ENCODE data around the gene ZNF579. TPM values are rescaled to one million over a fixed set of nuclear protein-coding genes. Genes with fewer than 3 reads are reported as not detected.

The ZNF579 gene
- polyA plus RNA-seq, 6 donors from 2014 or later = 0.13 to 0.85 (median 0.40) TPM

DNA sequence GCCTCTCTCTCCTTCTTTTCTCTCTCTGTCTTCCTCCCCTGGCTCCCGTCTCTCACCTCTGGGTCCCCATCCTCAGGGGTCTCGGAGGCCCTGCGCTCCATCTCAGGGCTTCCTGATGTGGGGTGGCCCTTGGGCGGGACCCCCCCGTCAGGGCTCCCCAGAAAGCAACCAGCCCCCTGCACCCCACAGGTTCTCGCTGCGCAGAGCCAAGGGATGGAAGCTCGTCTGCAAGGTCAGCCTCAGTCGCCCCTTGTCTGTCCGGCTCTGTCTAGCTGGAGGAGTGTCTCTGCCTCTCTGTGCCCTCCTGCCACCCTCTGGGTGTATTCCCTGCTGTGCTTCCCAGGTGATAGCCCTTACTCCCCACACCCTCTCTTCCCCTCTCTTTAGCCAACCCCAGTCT lies 35.2 kb downstream of the ZNF579 start, which contains the start of gene SBK3:
Gene SBK3 (minus strand): TSS at position 101 of the 400 bp plus-strand sequence. CDS start 0 bp downstream, at position 101.
- H3K4me1 Mint-ChIP-seq = peaks cover 2 to 13% (median 8%) of the 10 kb centered on the region in 3 donors
- H3K4me3 Mint-ChIP-seq = no peak within 1 kb of the TSS
- peaks cover 0 to 21% of the 10 kb centered on the region in 2 donors for H3K36me3 Mint-ChIP-seq
- H3K27me3 Mint-ChIP-seq = peaks cover 19 to 67% (median 63%) of the 10 kb centered on the region in 3 donors
- peaks cover 0 to 5% (median 0%) of the 10 kb centered on the region in 7 donors for H3K9me3 Mint-ChIP-seq
- DNase-seq = no peak
- H3K27ac Mint-ChIP-seq = no peak within 1 kb of the TSS
- no peak for ATAC-seq (ENCODE audit: low read depth in 2 of 2)

DNA sequence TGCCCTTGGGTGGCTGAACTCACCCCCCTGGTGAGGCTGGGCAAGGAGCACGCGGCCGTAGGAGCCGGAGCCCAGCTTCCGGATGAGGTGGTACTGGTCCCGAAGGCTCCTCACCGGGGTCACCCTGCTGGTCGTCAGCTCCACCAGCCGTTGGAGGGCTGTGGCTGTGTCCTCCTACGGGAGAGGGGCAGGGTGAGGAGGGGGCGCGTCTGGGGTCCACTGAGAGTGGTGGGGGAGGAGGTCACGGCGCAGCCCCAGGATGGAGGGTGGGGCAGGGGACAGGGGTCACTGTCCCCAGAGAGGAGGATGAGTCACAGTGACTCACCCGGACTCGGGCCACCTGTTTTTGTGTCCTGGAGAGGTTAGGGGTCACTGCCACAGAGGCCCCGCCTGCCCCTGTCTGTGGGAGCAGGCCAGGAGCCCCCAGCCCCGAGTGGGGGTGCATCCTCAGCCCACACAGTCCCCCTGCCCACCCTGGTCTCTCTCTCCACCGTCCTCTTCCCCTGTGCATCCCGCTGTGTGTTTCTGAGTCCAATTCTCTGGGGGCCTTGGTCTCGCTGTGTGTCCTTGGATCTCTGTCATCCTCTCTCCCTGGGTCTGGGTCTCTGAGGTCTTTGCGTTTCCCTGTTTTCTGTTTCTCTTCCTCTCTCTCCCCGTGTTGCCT lies 35.7 kb downstream of the ZNF579 start:
- no peak for DNase-seq
- no peak for ATAC-seq (ENCODE audit: low read depth in 2 of 2)
- peaks cover 0 to 5% (median 0%) of the 10 kb centered on the region in 7 donors for H3K9me3 Mint-ChIP-seq
- peaks cover 2 to 13% (median 5%) of the 10 kb centered on the region in 3 donors for H3K4me1 Mint-ChIP-seq
- H3K36me3 Mint-ChIP-seq = peaks cover 0 to 21% of the 10 kb centered on the region in 2 donors
- H3K4me3 Mint-ChIP-seq = no peak overlapping the region
- no peak overlapping the region for H3K27ac Mint-ChIP-seq
- H3K27me3 Mint-ChIP-seq = peaks cover 19 to 62% (median 58%) of the 10 kb centered on the region in 3 donors

DNA sequence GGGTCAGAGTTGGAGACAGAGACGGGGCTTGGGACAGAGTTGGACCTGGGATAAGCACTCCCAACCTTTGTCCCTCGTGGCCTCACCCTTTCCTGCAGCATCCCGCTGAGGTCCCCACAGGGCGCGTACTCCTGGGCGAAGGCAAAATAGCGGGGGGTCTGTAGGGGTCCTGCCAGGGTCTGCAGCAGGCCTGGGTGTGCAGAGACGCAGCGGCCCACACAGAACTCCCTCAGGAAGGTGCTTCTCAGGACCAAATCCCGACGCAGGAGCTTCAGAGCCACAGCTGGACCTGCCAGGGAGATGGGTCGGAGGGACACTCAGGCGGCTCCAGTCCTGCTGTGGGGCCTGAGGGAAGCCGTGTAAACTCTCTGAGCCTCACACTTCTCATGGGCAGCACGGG lies 36.6 kb downstream of the ZNF579 start:
- no peak for ATAC-seq (ENCODE audit: low read depth in 2 of 2)
- peaks cover 15 to 55% (median 53%) of the 10 kb centered on the region in 3 donors for H3K27me3 Mint-ChIP-seq
- H3K9me3 Mint-ChIP-seq = peaks cover 0 to 5% (median 0%) of the 10 kb centered on the region in 7 donors
- H3K27ac Mint-ChIP-seq = no peak overlapping the region
- DNase-seq = no peak
- peaks cover 0 to 21% of the 10 kb centered on the region in 2 donors for H3K36me3 Mint-ChIP-seq
- peaks cover 0 to 9% (median 2%) of the 10 kb centered on the region in 3 donors for H3K4me1 Mint-ChIP-seq
- no peak overlapping the region for H3K4me3 Mint-ChIP-seq

DNA sequence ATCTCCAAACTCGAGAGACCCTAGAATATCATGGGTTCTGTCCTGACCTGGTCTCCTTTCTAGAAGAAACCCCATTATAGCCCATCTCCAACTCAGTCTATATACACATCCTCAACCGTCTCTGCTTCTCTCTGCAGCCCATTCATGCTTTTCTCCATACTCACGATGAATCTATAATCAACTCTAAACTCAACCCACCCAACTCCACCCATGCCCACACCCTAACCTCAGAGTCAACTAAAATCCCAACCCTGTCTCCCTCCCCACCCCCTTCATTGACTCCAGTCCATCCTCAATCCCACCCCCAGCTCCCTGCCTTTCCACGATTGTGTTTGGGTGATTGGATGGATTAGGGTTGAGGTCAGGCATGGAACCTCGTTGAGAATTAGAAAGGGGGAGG lies 37.1 kb downstream of the ZNF579 start:
- ATAC-seq (ENCODE audit: low read depth in 2 of 2) (no peak), DNase-seq (no peak)
- H3K9me3 Mint-ChIP-seq = peaks cover 0 to 5% (median 0%) of the 10 kb centered on the region in 7 donors
- peaks cover 0 to 9% (median 2%) of the 10 kb centered on the region in 3 donors for H3K4me1 Mint-ChIP-seq
- peaks cover 0 to 21% of the 10 kb centered on the region in 2 donors for H3K36me3 Mint-ChIP-seq
- H3K4me3 Mint-ChIP-seq = no peak overlapping the region
- H3K27me3 Mint-ChIP-seq = peaks cover 15 to 55% (median 53%) of the 10 kb centered on the region in 3 donors
- H3K27ac Mint-ChIP-seq = no peak overlapping the region

DNA sequence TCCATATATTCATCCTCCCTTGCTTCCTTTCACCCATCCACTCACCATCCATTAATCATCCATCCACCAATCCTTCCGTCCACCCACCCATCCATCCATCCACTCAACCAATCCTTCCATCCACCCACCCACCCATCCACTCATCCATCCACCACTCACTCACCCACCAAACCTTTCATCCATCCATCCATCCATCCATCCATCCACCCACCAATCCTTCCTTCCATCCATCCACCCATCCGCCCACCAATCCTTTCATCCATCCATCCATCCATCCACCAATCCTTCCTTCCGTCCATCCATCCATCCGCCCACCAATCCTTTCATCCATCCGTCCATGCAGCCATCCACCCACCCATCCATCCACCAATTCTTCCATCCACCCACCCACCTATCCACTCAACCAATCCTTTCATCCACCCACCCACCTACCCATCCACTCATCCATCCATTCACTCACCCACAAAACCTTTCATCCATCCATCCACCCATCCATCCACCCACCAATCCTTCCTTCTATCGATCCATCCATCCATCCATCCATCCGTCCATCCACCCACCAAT lies 38.3 kb downstream of the ZNF579 start:
- Mint-ChIP-seq H3K4me1 (peaks cover 0 to 7% (median 2%) of the 10 kb centered on the region in 3 donors), H3K36me3 (peaks cover 0 to 21% of the 10 kb centered on the region in 2 donors), H3K9me3 (peaks cover 0 to 5% (median 0%) of the 10 kb centered on the region in 7 donors), H3K4me3 (no peak overlapping the region), H3K27ac (no peak overlapping the region), H3K27me3 (peaks cover 11 to 44% (median 44%) of the 10 kb centered on the region in 3 donors)
- ATAC-seq (ENCODE audit: low read depth in 2 of 2) (no peak), DNase-seq (no peak)

DNA sequence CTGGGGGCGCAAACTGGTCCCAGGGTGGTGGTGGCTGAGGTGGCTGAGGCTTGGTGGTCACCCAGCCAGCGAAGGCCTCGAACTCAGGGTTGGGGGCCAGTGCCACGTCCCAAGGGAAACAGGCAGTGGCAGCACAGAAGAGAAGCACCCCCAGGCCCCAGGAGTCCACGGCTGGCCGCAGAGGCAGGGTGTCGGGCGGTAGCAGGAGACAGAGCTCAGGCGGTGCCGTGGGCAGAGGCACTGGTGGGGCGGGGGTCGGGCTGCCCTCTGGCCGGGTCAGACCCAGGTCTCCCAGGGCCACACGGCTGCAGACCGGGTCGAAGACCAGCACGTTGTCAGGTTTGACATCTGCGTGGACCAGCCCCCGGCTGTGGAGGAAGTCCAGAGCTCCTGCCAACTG lies 39.6 kb downstream of the ZNF579 start:
- ATAC-seq (ENCODE audit: low read depth in 2 of 2) = no peak
- Mint-ChIP-seq H3K4me3 (no peak overlapping the region), H3K27me3 (peaks cover 11 to 37% (median 37%) of the 10 kb centered on the region in 3 donors), H3K27ac (no peak overlapping the region), H3K4me1 (peaks cover 0 to 5% (median 2%) of the 10 kb centered on the region in 3 donors), H3K9me3 (peaks cover 0 to 5% (median 0%) of the 10 kb centered on the region in 7 donors), H3K36me3 (peaks cover 0 to 19% of the 10 kb centered on the region in 2 donors)
- DNase-seq = no peak

DNA sequence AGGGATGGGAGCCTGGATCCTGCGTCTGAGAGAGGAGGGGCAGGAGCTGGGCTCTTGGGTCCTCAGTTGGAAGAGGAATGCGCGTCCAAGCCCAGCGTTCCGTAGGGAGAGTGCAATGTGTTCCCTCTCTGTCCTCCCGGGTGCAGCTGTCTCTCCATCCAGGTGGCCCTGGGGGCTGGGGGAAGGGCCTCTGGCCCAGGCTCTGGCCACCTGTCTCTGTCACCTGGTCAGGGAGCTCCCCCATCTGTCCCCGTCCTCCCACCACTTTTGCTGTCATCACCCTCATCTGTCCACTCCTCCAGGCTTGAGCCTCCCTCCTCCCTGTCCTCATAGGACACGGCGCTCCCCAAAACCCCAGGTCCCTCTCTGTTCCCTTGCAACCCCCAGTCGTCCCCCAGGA lies 40.0 kb downstream of the ZNF579 start:
- H3K27me3 Mint-ChIP-seq = peaks cover 11 to 32% (median 32%) of the 10 kb centered on the region in 3 donors
- H3K4me1 Mint-ChIP-seq = peaks cover 0 to 2% (median under 1%) of the 10 kb centered on the region in 3 donors
- peaks cover 0 to 14% of the 10 kb centered on the region in 2 donors for H3K36me3 Mint-ChIP-seq
- DNase-seq (no peak), ATAC-seq (ENCODE audit: low read depth in 2 of 2) (no peak)
- no peak overlapping the region for H3K27ac Mint-ChIP-seq
- peaks cover 0 to 5% (median 0%) of the 10 kb centered on the region in 7 donors for H3K9me3 Mint-ChIP-seq
- H3K4me3 Mint-ChIP-seq = no peak overlapping the region

DNA sequence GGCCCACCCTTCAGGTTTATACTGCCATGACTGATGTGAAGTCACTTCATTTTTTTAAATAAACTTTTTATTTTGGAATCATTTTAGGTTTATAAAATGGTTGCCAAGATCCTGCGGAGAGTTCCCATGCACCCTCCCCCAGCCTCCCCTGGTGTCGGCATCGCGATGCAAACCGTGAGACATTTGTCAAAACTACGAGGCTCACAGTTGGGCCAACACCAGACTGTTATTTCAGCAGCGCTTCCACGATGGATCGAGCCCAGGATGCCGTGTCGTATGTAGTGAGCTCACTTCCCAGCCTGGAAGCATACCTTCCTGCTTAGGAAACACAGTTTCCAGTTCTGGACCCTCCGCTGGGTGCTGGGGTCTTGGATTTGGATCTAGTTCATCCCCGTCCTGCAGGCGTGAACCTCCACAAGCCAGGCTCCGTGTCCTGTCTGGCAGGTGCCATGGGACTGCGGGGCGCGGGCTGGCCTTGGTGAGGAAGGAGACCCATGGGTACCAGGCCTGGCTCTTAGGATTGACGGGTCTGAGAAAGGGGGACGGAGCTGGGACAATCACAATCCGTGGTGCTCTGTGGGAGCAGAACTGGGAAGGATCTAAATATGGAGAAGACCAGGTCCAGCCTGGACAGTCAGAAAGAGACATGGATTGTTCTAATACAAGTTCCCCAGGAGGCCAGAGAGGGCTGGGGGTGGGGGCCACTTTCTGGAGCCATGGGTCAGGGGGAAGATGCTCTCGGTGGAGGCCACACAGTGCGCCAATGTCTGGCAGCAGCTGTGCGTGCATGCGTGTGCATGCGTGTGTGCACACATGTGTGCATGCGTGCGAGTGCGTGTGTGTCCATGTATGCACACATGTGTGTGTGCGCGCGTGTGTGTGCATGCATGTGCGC lies 41.3 kb downstream of the ZNF579 start:
- H3K36me3 Mint-ChIP-seq = peaks cover 0 to 8% of the 10 kb centered on the region in 2 donors
- peaks cover 0 to 5% (median 0%) of the 10 kb centered on the region in 7 donors for H3K9me3 Mint-ChIP-seq
- no peak for DNase-seq
- H3K27me3 Mint-ChIP-seq = peaks cover 11 to 25% (median 24%) of the 10 kb centered on the region in 3 donors
- no peaks in the 10 kb centered on the region for H3K4me1 Mint-ChIP-seq
- H3K27ac Mint-ChIP-seq = no peak overlapping the region
- no peak overlapping the region for H3K4me3 Mint-ChIP-seq
- no peak for ATAC-seq (ENCODE audit: low read depth in 2 of 2)

DNA sequence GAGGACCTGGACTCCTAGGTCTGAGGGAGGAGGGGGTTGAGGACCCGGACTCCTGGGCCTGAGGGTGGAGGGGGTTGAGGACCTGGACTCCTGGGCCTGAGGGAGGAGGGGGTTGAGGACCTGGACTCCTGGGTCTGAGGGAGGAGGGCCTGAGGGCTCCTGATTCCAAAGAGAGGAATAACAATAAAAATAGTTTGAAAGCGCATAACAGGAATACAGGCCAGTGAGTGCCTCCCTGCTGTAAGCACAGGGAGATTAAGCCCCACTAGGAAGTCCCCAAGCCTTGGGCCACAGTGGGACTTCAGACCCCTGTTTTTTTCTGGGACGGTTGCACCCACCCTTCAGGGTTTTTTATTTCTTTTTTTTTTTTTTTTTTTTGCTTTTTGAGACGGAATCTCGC lies 42.5 kb downstream of the ZNF579 start:
- H3K4me1 Mint-ChIP-seq = no peaks in the 10 kb centered on the region
- ATAC-seq (ENCODE audit: low read depth in 2 of 2) (no peak), DNase-seq (no peak)
- H3K9me3 Mint-ChIP-seq = peaks cover 0 to under 1% (median 0%) of the 10 kb centered on the region in 7 donors
- no peak overlapping the region for H3K4me3 Mint-ChIP-seq
- no peak overlapping the region for H3K27ac Mint-ChIP-seq
- peaks cover 6 to 21% (median 19%) of the 10 kb centered on the region in 3 donors for H3K27me3 Mint-ChIP-seq
- H3K36me3 Mint-ChIP-seq = peaks cover 0 to 2% of the 10 kb centered on the region in 2 donors

DNA sequence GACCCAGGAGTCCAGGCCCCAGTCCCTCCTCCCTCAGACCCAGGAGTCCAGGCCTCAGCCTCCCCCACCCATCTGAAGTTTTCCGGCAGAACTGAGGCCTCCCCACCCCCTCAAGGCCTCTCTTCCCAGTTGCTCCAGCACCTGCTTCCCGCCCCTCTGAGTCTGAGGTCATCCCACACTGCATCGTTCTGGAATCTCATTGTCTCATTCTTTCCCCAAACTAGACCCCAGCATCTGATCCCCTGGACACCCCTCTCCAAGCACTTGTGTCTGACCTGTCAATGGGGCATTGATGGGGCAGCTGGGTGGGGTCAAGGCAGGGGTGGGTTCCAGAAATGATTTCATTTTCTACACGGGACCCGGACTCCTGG lies 42.9 kb downstream of the ZNF579 start:
- Mint-ChIP-seq H3K27me3 (peaks cover 6 to 21% (median 16%) of the 10 kb centered on the region in 3 donors), H3K9me3 (no peaks in the 10 kb centered on the region), H3K27ac (no peak overlapping the region), H3K36me3 (no peaks in the 10 kb centered on the region), H3K4me1 (no peaks in the 10 kb centered on the region), H3K4me3 (no peak overlapping the region)
- ATAC-seq (ENCODE audit: low read depth in 2 of 2) (no peak), DNase-seq (no peak)

DNA sequence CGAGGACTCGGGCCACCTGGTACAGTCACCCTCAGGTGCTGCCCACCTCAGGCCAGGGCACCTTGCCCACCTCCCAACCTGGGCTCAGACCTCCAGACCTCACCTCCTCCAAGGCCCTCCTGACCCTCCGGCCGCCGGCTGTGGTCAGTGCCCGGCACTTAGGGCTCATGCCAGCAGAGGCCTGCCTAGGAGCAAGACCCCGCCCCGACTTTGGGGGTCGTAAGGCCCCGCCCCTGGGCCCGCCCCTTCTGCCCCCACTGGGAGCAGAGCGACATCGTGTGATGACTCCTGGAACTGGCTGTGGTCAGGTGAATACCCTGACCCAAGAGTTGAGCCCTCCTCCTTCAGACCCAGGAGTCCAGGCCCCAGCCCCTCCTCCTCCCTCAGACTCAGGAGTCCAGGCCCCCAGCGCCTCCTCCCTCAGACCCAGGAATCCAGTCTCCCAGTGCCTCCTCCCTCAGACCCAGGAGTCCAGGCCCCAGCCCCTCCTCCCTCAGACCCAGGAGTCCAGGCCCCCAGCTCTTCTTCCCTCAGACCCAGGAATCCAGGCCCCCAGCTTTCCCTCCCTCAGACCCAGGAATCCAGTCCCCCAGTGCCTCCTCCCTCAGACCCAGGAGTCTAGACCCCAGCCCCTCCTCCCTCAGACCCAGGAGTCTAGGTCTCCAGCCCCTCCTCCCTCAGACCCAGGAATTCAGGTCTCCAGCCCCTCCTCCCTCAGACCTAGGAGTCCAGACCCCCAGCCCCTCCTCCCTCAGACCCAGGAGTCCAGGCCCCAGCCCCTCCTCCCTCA lies 43.5 kb downstream of the ZNF579 start, which contains the start of gene SBK2:
Gene SBK2 (minus strand): TSS at position 183 of the 790 bp plus-strand sequence. CDS start 839 bp downstream, outside the sequence.
- Mint-ChIP-seq H3K4me1 (no peaks in the 10 kb centered on the region), H3K27ac (no peak within 1 kb of the TSS), H3K27me3 (peaks cover 6 to 16% (median 13%) of the 10 kb centered on the region in 3 donors), H3K4me3 (no peak within 1 kb of the TSS), H3K36me3 (no peaks in the 10 kb centered on the region), H3K9me3 (no peaks in the 10 kb centered on the region)
- DNase-seq = no peak
- ATAC-seq (ENCODE audit: low read depth in 2 of 2) = no peak

DNA sequence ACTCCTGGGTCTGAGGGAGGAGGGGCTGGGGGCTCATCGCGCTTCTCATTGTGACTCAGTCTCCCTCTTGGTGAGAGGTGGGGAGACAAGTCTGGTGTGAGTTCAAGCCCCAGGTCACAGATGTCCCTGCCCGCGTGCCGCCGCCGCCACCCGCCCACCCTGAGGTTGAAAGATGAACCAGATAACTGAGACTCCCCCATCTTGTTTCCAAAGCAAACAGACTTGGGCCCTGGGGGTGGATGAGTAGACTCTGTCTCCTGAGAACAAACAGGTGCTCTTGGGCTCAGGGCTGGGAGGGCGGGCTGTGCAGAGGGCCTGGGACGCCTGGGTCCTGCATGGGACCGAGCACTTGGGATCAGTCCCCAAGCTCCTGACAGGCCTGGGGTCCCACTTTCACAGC lies 44.3 kb downstream of the ZNF579 start:
- no peaks in the 10 kb centered on the region for H3K36me3 Mint-ChIP-seq
- H3K4me1 Mint-ChIP-seq = no peaks in the 10 kb centered on the region
- peaks cover 0 to 9% (median 5%) of the 10 kb centered on the region in 3 donors for H3K27me3 Mint-ChIP-seq
- ATAC-seq (ENCODE audit: low read depth in 2 of 2) = no peak
- H3K27ac Mint-ChIP-seq = no peak overlapping the region
- no peaks in the 10 kb centered on the region for H3K9me3 Mint-ChIP-seq
- no peak for DNase-seq
- no peak overlapping the region for H3K4me3 Mint-ChIP-seq
